Glutamatergic neuron (in vitro differentiated cells): Measurements from ENCODE around the gene CXorf49. TPM values are rescaled to one million over a fixed set of nuclear protein-coding genes. Genes with fewer than 3 reads are reported as not detected.
"Not testable (repeated sequence)": the region's sequence is repeated elsewhere in the genome, so short reads cannot be mapped to it uniquely, and the experiment has no call there.

ENCODE experiments used
- DNase-seq: peaks from one replicate; pipeline ENCODE4 v3.0.0; 2022
- H3K27ac Mint-ChIP-seq: one replicate; pipeline ENCODE4 v1.8.0; 2020; ENCODE audit warnings: mild to moderate bottlenecking, mixed read lengths, inconsistent platforms; ENCODE audit not compliant: unreplicated experiment
- H3K27me3 Mint-ChIP-seq: one replicate; pipeline ENCODE4 v1.8.0; 2020; ENCODE audit warnings: mild to moderate bottlenecking, moderate library complexity, mixed read lengths, inconsistent platforms; ENCODE audit not compliant: unreplicated experiment
- H3K36me3 Mint-ChIP-seq: one replicate; pipeline ENCODE4 v1.8.0; 2020; ENCODE audit warnings: mild to moderate bottlenecking, mixed read lengths, inconsistent platforms; ENCODE audit not compliant: unreplicated experiment
- H3K4me1 Mint-ChIP-seq: one replicate; pipeline ENCODE4 v1.8.0; 2020; ENCODE audit warnings: mild to moderate bottlenecking, low read depth, mixed read lengths, inconsistent platforms; ENCODE audit not compliant: unreplicated experiment
- H3K4me3 Mint-ChIP-seq: one replicate; pipeline ENCODE4 v1.8.0; 2020; ENCODE audit warnings: mild to moderate bottlenecking, mixed read lengths, inconsistent platforms; ENCODE audit not compliant: unreplicated experiment
- H3K9me3 Mint-ChIP-seq: one replicate; pipeline ENCODE4 v1.8.0; 2020; ENCODE audit warnings: mild to moderate bottlenecking, moderate library complexity, mixed read lengths, inconsistent platforms; ENCODE audit not compliant: unreplicated experiment
- long read RNA-seq: library from polyadenylated mRNA; unstranded; transcript quantifications from one replicate; pipeline ENCODE4 v2.0.0, GENCODE V29; 2020; ENCODE audit not compliant: unreplicated experiment
- total RNA-seq: library from RNA; stranded (reverse); fragmentation: NEBNext Ultra II Directional; extraction: Animal tissue kit (Norgen Biotek cat#: 25700); gene quantifications from one replicate; pipeline ENCODE4 v1.2.1, GENCODE V29; 2021; ENCODE audit not compliant: unreplicated experiment

CXorf49 gene
- total RNA-seq = not detected
- long read RNA-seq = 0 reads

GRCh38 chrX:71718185-71718584 is at the start of gene CXorf49:
TSS of gene CXorf49 (minus strand) at chrX:71718285. CDS start at chrX:71718151, 134 bp downstream.
- not testable (repeated sequence) for H3K9me3 Mint-ChIP-seq, H3K36me3 Mint-ChIP-seq, H3K27ac Mint-ChIP-seq, H3K4me3 Mint-ChIP-seq, H3K4me1 Mint-ChIP-seq, DNase-seq, H3K27me3 Mint-ChIP-seq

- not testable (repeated sequence) for H3K36me3 Mint-ChIP-seq, H3K4me3 Mint-ChIP-seq, H3K27me3 Mint-ChIP-seq
These were observed 49.0 kb upstream of the CXorf49 start for GRCh38 chrX:71767134-71767533.

DNA sequence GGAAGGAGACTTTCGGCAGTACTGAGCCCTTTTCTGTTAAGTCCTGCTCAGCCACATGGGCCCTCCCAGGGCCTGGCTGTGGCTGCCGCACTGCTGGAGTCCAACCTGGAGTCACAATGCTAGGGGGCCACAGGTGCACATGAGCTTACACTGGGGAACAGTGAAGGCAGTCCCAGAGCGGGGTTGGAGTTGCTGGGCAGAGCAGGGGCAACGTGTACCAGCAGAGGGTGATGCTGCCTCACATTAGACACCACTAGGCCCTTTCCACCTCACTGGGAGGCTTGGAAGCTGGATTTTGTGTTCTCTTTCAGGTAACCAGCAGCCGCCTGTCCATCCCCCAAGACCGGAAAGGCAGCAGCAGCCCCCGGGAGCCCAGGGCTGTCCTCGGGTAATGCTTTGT is 47.5 kb upstream of the CXorf49 start:
- DNase-seq, H3K27me3 Mint-ChIP-seq, H3K4me3 Mint-ChIP-seq, H3K36me3 Mint-ChIP-seq, H3K27ac Mint-ChIP-seq, H3K4me1 Mint-ChIP-seq, H3K9me3 Mint-ChIP-seq: not testable (repeated sequence)

More at GRCh38 chrX:71767134-71767533, 49.0 kb upstream of the CXorf49 start:
- not testable (repeated sequence) for H3K4me1 Mint-ChIP-seq, DNase-seq, H3K9me3 Mint-ChIP-seq, H3K27ac Mint-ChIP-seq

DNA sequence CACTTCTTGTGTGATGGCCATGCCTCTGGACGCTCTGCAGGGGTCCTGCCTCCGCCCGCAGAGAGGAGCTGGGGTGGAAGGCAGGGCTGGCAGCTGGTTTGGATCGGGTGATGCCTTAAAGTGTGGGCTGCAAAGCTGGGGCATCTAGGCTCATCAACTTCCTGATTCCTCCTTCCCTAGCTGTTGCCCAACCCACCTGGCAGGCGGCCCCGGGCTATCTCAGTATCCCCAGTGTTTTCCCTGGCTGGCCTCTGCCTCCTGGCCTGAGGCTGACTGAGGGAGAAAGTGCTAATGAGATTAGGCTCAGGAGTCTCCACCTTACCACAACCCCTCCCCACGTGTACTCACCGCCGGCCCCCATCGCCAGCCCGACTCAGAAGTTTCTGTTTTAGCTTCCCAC is 46.7 kb upstream of the CXorf49 start:
- H3K4me1 Mint-ChIP-seq, DNase-seq, H3K27ac Mint-ChIP-seq, H3K9me3 Mint-ChIP-seq, H3K27me3 Mint-ChIP-seq, H3K36me3 Mint-ChIP-seq, H3K4me3 Mint-ChIP-seq: not testable (repeated sequence)

- DNase-seq, H3K9me3 Mint-ChIP-seq, H3K36me3 Mint-ChIP-seq, H3K27me3 Mint-ChIP-seq, H3K27ac Mint-ChIP-seq, H3K4me1 Mint-ChIP-seq, H3K4me3 Mint-ChIP-seq: not testable (repeated sequence)
These were observed 45.0 kb upstream of the CXorf49 start, which contains the start of gene CXorf49B for GRCh38 chrX:71763049-71763448. TSS of gene CXorf49B (plus strand) at chrX:71763349. CDS start at chrX:71763424, 75 bp downstream.

GRCh38 chrX:71760688-71761281 is 42.7 kb upstream of the CXorf49 start:
- H3K36me3 Mint-ChIP-seq, H3K4me3 Mint-ChIP-seq, H3K27ac Mint-ChIP-seq, H3K4me1 Mint-ChIP-seq, H3K9me3 Mint-ChIP-seq, DNase-seq, H3K27me3 Mint-ChIP-seq: not testable (repeated sequence)

- not testable (repeated sequence) for H3K27ac Mint-ChIP-seq, H3K4me1 Mint-ChIP-seq, DNase-seq, H3K4me3 Mint-ChIP-seq, H3K36me3 Mint-ChIP-seq, H3K9me3 Mint-ChIP-seq, H3K27me3 Mint-ChIP-seq
These were observed 2.3 kb upstream of the CXorf49 start for GRCh38 chrX:71720289-71720886.

GRCh38 chrX:71719195-71719594 is 1.1 kb upstream of the CXorf49 start:
- not testable (repeated sequence) for H3K27ac Mint-ChIP-seq, H3K4me3 Mint-ChIP-seq, H3K36me3 Mint-ChIP-seq, H3K27me3 Mint-ChIP-seq, DNase-seq, H3K4me1 Mint-ChIP-seq, H3K9me3 Mint-ChIP-seq

GRCh38 chrX:71716323-71716722 is 1.8 kb downstream of the CXorf49 start:
- H3K27ac Mint-ChIP-seq, H3K4me3 Mint-ChIP-seq, H3K4me1 Mint-ChIP-seq, H3K27me3 Mint-ChIP-seq, H3K36me3 Mint-ChIP-seq, H3K9me3 Mint-ChIP-seq, DNase-seq: not testable (repeated sequence)

DNA sequence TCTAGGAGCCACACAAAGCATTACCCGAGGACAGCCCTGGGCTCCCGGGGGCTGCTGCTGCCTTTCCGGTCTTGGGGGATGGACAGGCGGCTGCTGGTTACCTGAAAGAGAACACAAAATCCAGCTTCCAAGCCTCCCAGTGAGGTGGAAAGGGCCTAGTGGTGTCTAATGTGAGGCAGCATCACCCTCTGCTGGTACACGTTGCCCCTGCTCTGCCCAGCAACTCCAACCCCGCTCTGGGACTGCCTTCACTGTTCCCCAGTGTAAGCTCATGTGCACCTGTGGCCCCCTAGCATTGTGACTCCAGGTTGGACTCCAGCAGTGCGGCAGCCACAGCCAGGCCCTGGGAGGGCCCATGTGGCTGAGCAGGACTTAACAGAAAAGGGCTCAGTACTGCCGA is 2.5 kb downstream of the CXorf49 start:
- not testable (repeated sequence) for H3K4me1 Mint-ChIP-seq, H3K27ac Mint-ChIP-seq, DNase-seq, H3K4me3 Mint-ChIP-seq, H3K27me3 Mint-ChIP-seq, H3K36me3 Mint-ChIP-seq, H3K9me3 Mint-ChIP-seq

DNA sequence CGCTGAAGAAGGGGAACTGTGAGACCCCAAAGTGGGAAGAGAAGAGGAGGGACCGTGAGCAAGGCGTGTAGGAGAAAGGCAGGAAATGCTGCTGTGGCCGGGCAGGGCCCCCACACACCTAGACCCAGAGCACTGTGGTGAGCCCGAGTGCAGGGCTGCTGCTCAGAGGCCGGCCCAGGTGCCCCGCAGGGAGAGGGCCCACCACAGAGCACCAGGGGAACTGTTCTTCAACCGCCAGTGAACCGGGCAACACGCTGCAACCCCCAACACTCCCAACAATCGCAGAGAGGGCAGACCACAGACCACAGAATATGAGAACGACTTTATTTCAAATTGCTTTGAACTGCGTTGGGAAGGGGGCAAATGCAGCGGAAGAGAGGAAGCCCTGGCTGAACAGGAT is 4.0 kb downstream of the CXorf49 start:
- not testable (repeated sequence) for H3K9me3 Mint-ChIP-seq, H3K27me3 Mint-ChIP-seq, H3K4me1 Mint-ChIP-seq, DNase-seq, H3K27ac Mint-ChIP-seq, H3K36me3 Mint-ChIP-seq, H3K4me3 Mint-ChIP-seq

- not testable (repeated sequence) for H3K27ac Mint-ChIP-seq, DNase-seq, H3K9me3 Mint-ChIP-seq, H3K27me3 Mint-ChIP-seq, H3K4me1 Mint-ChIP-seq, H3K36me3 Mint-ChIP-seq, H3K4me3 Mint-ChIP-seq
These were observed 15.2 kb downstream of the CXorf49 start for GRCh38 chrX:71702853-71703252.

DNA sequence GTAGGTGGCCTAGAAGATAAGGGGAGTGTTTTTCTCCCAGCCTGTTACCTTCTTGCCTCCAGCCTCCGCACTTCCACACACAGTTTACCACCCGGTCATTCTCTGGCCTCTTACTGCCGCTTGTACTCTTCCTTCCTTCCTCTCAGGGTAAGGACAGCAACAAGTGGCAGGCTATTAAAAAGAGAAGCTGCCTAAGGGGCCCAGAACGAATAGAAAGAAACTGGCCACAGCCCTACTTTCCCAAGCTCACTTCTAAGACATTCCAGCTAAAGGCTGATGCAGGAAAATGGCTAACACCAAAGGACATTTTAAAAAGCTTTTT is 19.1 kb downstream of the CXorf49 start:
- not testable (repeated sequence) for H3K9me3 Mint-ChIP-seq, H3K27ac Mint-ChIP-seq, DNase-seq, H3K27me3 Mint-ChIP-seq, H3K4me1 Mint-ChIP-seq, H3K36me3 Mint-ChIP-seq, H3K4me3 Mint-ChIP-seq
